ENCODE data around the gene RABGAP1L. TPM values are rescaled to one million over a fixed set of nuclear protein-coding genes. Genes with fewer than 3 reads are reported as not detected.
A peak's percentile ranks its signal among the peaks of the same experiment; 100 is the strongest.
"Not testable (repeated sequence)": the region's sequence is repeated elsewhere in the genome, so short reads cannot be mapped to it uniquely, and the experiment has no call there.

RABGAP1L gene
- total RNA-seq, 1 donor from 2014 or later, result 48.5 TPM

- DNase-seq (ENCODE audit: low spot score in 2 of 2, unreplicated experiment in 2 of 2), result no peak
- no peaks in the 10 kb centered on the region for H3K9me3 Mint-ChIP-seq
- no peaks in the 10 kb centered on the region for H3K27me3 Mint-ChIP-seq (ENCODE audit: low read depth)
- peaks cover 4% of the 10 kb centered on the region for H3K4me1 Mint-ChIP-seq
- TF ChIP-seq, protein P1, sequence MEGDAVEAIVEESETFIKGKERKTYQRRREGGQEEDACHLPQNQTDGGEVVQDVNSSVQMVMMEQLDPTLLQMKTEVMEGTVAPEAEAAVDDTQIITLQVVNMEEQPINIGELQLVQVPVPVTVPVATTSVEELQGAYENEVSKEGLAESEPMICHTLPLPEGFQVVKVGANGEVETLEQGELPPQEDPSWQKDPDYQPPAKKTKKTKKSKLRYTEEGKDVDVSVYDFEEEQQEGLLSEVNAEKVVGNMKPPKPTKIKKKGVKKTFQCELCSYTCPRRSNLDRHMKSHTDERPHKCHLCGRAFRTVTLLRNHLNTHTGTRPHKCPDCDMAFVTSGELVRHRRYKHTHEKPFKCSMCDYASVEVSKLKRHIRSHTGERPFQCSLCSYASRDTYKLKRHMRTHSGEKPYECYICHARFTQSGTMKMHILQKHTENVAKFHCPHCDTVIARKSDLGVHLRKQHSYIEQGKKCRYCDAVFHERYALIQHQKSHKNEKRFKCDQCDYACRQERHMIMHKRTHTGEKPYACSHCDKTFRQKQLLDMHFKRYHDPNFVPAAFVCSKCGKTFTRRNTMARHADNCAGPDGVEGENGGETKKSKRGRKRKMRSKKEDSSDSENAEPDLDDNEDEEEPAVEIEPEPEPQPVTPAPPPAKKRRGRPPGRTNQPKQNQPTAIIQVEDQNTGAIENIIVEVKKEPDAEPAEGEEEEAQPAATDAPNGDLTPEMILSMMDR (IDR thresholded peaks at IDR 0.05; ENCODE audit: unreplicated experiment), result no peak
- H3K27ac Mint-ChIP-seq, result peak overlapping the region; percentile 7
- no peak overlapping the region for H3K4me3 Mint-ChIP-seq
- no peaks in the 10 kb centered on the region for H3K36me3 Mint-ChIP-seq
These were observed 338.2 kb downstream of the RABGAP1L start for GRCh38 chr1:174497478-174497877.

DNA sequence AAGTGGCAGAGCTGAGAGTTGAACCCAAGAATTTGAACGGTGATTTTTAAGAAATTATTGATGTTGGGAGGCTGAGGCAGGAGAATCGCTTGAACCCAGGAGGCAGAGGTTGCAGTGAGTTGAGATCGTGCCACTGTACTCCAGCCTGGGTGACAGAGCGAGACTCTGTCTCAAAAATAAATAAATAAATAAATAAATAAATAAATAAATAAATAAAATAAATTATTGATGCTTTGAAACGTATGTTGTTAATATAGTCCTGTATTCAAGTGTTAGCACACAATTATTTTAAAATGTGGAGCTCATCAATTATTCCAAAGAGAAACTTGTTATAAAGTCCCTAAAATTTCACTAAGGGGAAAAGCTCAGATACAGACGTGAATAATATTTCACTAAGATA lies 357.4 kb downstream of the RABGAP1L start:
- DNase-seq (ENCODE audit: low spot score in 2 of 2, unreplicated experiment in 2 of 2); H3K36me3 Mint-ChIP-seq; H3K9me3 Mint-ChIP-seq; H3K4me1 Mint-ChIP-seq; H3K4me3 Mint-ChIP-seq; H3K27me3 Mint-ChIP-seq (ENCODE audit: low read depth); H3K27ac Mint-ChIP-seq: not testable (repeated sequence)

- TF ChIP-seq, protein P1 (IDR thresholded peaks at IDR 0.05; ENCODE audit: unreplicated experiment), result no peak
- Mint-ChIP-seq H3K9me3 (peaks cover 16% of the 10 kb centered on the region), H3K4me1 (no peaks in the 10 kb centered on the region), H3K36me3 (no peaks in the 10 kb centered on the region), H3K27me3 (ENCODE audit: low read depth) (no peaks in the 10 kb centered on the region), H3K27ac (no peak overlapping the region), H3K4me3 (no peak overlapping the region)
- no peak for DNase-seq (ENCODE audit: low spot score in 2 of 2, unreplicated experiment in 2 of 2)
These were observed 360.5 kb downstream of the RABGAP1L start for GRCh38 chr1:174519844-174520243.

- no peak overlapping the region for H3K27ac Mint-ChIP-seq
- no peak for DNase-seq (ENCODE audit: low spot score in 2 of 2, unreplicated experiment in 2 of 2)
These were observed 372.4 kb downstream of the RABGAP1L start for GRCh38 chr1:174531751-174532150.

GRCh38 chr1:174534789-174535188 lies 375.5 kb downstream of the RABGAP1L start:
- H3K4me3 Mint-ChIP-seq, result no peak overlapping the region
- H3K27ac Mint-ChIP-seq, result no peak overlapping the region
- H3K4me1 Mint-ChIP-seq, result no peaks in the 10 kb centered on the region
- DNase-seq (ENCODE audit: low spot score in 2 of 2, unreplicated experiment in 2 of 2), result no peak
- H3K36me3 Mint-ChIP-seq, result peaks cover 12% of the 10 kb centered on the region
- peaks cover 32% of the 10 kb centered on the region for H3K9me3 Mint-ChIP-seq
- H3K27me3 Mint-ChIP-seq (ENCODE audit: low read depth), result no peaks in the 10 kb centered on the region
- TF ChIP-seq, protein P1 (IDR thresholded peaks at IDR 0.05; ENCODE audit: unreplicated experiment), result no peak

More at GRCh38 chr1:174531751-174532150, 372.4 kb downstream of the RABGAP1L start:
- no peaks in the 10 kb centered on the region for H3K27me3 Mint-ChIP-seq (ENCODE audit: low read depth)
- TF ChIP-seq, protein P1 (IDR thresholded peaks at IDR 0.05; ENCODE audit: unreplicated experiment), result no peak
- peaks cover 30% of the 10 kb centered on the region for H3K9me3 Mint-ChIP-seq
- no peak overlapping the region for H3K4me3 Mint-ChIP-seq
- no peaks in the 10 kb centered on the region for H3K4me1 Mint-ChIP-seq
- H3K36me3 Mint-ChIP-seq, result peaks cover 12% of the 10 kb centered on the region

- Mint-ChIP-seq H3K27me3 (ENCODE audit: low read depth) (no peaks in the 10 kb centered on the region), H3K27ac (no peak overlapping the region), H3K4me3 (no peak overlapping the region), H3K4me1 (no peaks in the 10 kb centered on the region), H3K36me3 (peaks cover 12% of the 10 kb centered on the region), H3K9me3 (peaks cover 34% of the 10 kb centered on the region)
- DNase-seq (ENCODE audit: low spot score in 2 of 2, unreplicated experiment in 2 of 2), result no peak
- TF ChIP-seq, protein P1 (IDR thresholded peaks at IDR 0.05; ENCODE audit: unreplicated experiment), result no peak
These were observed 375.9 kb downstream of the RABGAP1L start for GRCh38 chr1:174535207-174535606.

GRCh38 chr1:174543421-174543820 lies 384.1 kb downstream of the RABGAP1L start:
- H3K9me3 Mint-ChIP-seq, result peaks cover 34% of the 10 kb centered on the region
- DNase-seq (ENCODE audit: low spot score in 2 of 2, unreplicated experiment in 2 of 2); H3K27me3 Mint-ChIP-seq (ENCODE audit: low read depth); H3K4me3 Mint-ChIP-seq; H3K27ac Mint-ChIP-seq; H3K4me1 Mint-ChIP-seq; H3K36me3 Mint-ChIP-seq: not testable (repeated sequence)
